ENCODE data around the gene ZNF554. TPM values are rescaled to one million over a fixed set of nuclear protein-coding genes. Genes with fewer than 3 reads are reported as not detected.

Gene ZNF554
- total and polyA plus RNA-seq, 4 donors: 0.94 to 3.3 (median 2.1) TPM

DNA sequence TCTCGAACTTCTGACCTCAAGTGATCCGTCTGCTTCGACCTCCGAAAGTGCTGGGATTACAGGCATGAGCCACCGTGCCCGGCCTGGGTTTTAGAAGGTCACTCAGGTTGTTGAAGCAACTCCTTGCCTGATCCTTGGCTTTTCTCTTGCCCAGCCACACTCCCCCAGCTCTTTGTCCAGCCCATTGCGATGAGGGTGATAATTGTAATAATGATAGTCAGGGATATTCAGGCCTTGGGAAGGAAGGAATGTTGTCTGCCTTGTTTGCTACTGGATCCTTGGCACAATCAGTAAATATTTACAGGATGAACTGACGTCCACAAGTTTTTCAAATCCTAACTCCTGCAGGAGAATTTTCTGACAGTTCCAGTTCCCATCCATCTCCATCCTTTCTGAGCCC is 32.6 kb upstream of the ZNF554 start:
- no peak for TF ChIP-seq GABPA (IDR thresholded peaks at IDR 0.05 in 1 of 2, conservative IDR thresholded peaks at IDR 0.05 in 1 of 2)
- no peak for TF ChIP-seq RXRA (IDR thresholded peaks at IDR 0.05)
- TF ChIP-seq SP1 (IDR thresholded peaks at IDR 0.05): no peak
- no peak for TF ChIP-seq FOXA2 (IDR thresholded peaks at IDR 0.05)
- TF ChIP-seq, protein P1, sequence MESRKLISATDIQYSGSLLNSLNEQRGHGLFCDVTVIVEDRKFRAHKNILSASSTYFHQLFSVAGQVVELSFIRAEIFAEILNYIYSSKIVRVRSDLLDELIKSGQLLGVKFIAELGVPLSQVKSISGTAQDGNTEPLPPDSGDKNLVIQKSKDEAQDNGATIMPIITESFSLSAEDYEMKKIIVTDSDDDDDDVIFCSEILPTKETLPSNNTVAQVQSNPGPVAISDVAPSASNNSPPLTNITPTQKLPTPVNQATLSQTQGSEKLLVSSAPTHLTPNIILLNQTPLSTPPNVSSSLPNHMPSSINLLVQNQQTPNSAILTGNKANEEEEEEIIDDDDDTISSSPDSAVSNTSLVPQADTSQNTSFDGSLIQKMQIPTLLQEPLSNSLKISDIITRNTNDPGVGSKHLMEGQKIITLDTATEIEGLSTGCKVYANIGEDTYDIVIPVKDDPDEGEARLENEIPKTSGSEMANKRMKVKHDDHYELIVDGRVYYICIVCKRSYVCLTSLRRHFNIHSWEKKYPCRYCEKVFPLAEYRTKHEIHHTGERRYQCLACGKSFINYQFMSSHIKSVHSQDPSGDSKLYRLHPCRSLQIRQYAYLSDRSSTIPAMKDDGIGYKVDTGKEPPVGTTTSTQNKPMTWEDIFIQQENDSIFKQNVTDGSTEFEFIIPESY (IDR thresholded peaks at IDR 0.05): no peak
- TF ChIP-seq RAD21 (IDR thresholded peaks at IDR 0.05): no peak
- no peak for TF ChIP-seq EGR1 (IDR thresholded peaks at IDR 0.05; ENCODE audit: low read depth in 2 of 2)
- TF ChIP-seq YY1 (IDR thresholded peaks at IDR 0.05): no peak
- TF ChIP-seq, protein P2, sequence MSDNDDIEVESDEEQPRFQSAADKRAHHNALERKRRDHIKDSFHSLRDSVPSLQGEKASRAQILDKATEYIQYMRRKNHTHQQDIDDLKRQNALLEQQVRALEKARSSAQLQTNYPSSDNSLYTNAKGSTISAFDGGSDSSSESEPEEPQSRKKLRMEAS (IDR thresholded peaks at IDR 0.05): no peak
- TF ChIP-seq, protein P3, sequence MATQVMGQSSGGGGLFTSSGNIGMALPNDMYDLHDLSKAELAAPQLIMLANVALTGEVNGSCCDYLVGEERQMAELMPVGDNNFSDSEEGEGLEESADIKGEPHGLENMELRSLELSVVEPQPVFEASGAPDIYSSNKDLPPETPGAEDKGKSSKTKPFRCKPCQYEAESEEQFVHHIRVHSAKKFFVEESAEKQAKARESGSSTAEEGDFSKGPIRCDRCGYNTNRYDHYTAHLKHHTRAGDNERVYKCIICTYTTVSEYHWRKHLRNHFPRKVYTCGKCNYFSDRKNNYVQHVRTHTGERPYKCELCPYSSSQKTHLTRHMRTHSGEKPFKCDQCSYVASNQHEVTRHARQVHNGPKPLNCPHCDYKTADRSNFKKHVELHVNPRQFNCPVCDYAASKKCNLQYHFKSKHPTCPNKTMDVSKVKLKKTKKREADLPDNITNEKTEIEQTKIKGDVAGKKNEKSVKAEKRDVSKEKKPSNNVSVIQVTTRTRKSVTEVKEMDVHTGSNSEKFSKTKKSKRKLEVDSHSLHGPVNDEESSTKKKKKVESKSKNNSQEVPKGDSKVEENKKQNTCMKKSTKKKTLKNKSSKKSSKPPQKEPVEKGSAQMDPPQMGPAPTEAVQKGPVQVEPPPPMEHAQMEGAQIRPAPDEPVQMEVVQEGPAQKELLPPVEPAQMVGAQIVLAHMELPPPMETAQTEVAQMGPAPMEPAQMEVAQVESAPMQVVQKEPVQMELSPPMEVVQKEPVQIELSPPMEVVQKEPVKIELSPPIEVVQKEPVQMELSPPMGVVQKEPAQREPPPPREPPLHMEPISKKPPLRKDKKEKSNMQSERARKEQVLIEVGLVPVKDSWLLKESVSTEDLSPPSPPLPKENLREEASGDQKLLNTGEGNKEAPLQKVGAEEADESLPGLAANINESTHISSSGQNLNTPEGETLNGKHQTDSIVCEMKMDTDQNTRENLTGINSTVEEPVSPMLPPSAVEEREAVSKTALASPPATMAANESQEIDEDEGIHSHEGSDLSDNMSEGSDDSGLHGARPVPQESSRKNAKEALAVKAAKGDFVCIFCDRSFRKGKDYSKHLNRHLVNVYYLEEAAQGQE (IDR thresholded peaks at IDR 0.05): no peak
- TF ChIP-seq TAF1 (conservative IDR thresholded peaks at IDR 0.05): no peak
- TF ChIP-seq, protein P4, sequence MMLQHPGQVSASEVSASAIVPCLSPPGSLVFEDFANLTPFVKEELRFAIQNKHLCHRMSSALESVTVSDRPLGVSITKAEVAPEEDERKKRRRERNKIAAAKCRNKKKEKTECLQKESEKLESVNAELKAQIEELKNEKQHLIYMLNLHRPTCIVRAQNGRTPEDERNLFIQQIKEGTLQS (IDR thresholded peaks at IDR 0.05): no peak
- TF ChIP-seq JUND (IDR thresholded peaks at IDR 0.05): no peak
- no peak overlapping the region for H3K4me3 ChIP-seq (ENCODE audit: low read depth in 1 of 3, low read length in 3 of 3)
- H3K36me3 ChIP-seq (ENCODE audit: control insufficient read depth in 4 of 4, insufficient read depth in 3 of 4, low read depth in 1 of 4, low read length in 3 of 4): no peaks in the 10 kb centered on the region
- WGBS: 89% methylated on average over 8 of the region's 8 CpGs
- H3K27me3 ChIP-seq (ENCODE audit: control insufficient read depth in 4 of 4, insufficient read depth in 4 of 4, low read length in 3 of 4): no peaks in the 10 kb centered on the region
- DNase-seq (ENCODE audit: low spot score): no peak
- peaks cover 14 to 49% (median 38%) of the 10 kb centered on the region in 4 donors for H3K4me1 ChIP-seq (ENCODE audit: control insufficient read depth in 4 of 4, insufficient read depth in 4 of 4, low read length in 3 of 4)
- no peak overlapping the region for H3K9ac ChIP-seq (ENCODE audit: low read depth in 1 of 2, low read length in 2 of 2)
- H3K9me3 ChIP-seq (ENCODE audit: control insufficient read depth in 4 of 4, low read length in 3 of 4): no peaks in the 10 kb centered on the region
- no peak overlapping the region for H3K27ac ChIP-seq (ENCODE audit: low read depth in 1 of 2, low read length in 2 of 2)

DNA sequence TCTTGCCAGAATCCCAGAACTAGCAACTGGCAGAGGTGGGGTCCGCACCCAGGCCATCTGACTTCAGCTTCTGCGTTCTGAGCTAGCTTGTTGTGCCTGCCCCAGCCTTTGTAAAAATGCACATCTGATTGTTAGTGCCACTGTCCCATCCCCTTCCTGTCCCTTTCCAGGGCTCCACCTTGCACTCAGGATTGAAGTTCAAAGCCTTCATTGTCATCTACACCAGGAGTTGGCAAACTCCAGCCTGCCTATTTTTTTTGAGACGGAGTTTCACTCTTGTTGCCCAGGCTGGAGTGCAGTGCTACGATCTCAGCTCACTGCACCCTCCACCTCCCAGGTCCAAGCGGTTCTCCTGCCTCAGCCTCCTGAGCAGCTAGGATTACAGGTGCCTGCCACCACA is 31.4 kb upstream of the ZNF554 start:
- Histone ChIP-seq H3K27ac (ENCODE audit: low read depth in 1 of 2, low read length in 2 of 2) (no peak overlapping the region), H3K36me3 (ENCODE audit: control insufficient read depth in 4 of 4, insufficient read depth in 3 of 4, low read depth in 1 of 4, low read length in 3 of 4) (no peaks in the 10 kb centered on the region), H3K9me3 (ENCODE audit: control insufficient read depth in 4 of 4, low read length in 3 of 4) (no peaks in the 10 kb centered on the region), H3K27me3 (ENCODE audit: control insufficient read depth in 4 of 4, insufficient read depth in 4 of 4, low read length in 3 of 4) (no peaks in the 10 kb centered on the region), H3K4me3 (ENCODE audit: low read depth in 1 of 3, low read length in 3 of 3) (no peak overlapping the region), H3K9ac (ENCODE audit: low read depth in 1 of 2, low read length in 2 of 2) (no peak overlapping the region), H3K4me1 (ENCODE audit: control insufficient read depth in 4 of 4, insufficient read depth in 4 of 4, low read length in 3 of 4) (peaks cover 14 to 43% (median 34%) of the 10 kb centered on the region in 4 donors)
- DNase-seq (ENCODE audit: low spot score): no peak
- whole genome bisulfite sequencing: 90% methylated on average over 5 of the region's 5 CpGs
- no peak for TF ChIP-seq RXRA (IDR thresholded peaks at IDR 0.05)
- TF ChIP-seq FOXA1 (IDR thresholded peaks at IDR 0.05): no peak
- no peak for TF ChIP-seq RAD21 (IDR thresholded peaks at IDR 0.05)
- TF ChIP-seq TAF1 (conservative IDR thresholded peaks at IDR 0.05): no peak
- no peak for TF ChIP-seq HNF4A (conservative IDR thresholded peaks at IDR 0.05)
- no peak for TF ChIP-seq YY1 (IDR thresholded peaks at IDR 0.05)
- no peak for TF ChIP-seq FOXA2 (IDR thresholded peaks at IDR 0.05)
- TF ChIP-seq HNF4G (IDR thresholded peaks at IDR 0.05): no peak
- TF ChIP-seq, protein P5, sequence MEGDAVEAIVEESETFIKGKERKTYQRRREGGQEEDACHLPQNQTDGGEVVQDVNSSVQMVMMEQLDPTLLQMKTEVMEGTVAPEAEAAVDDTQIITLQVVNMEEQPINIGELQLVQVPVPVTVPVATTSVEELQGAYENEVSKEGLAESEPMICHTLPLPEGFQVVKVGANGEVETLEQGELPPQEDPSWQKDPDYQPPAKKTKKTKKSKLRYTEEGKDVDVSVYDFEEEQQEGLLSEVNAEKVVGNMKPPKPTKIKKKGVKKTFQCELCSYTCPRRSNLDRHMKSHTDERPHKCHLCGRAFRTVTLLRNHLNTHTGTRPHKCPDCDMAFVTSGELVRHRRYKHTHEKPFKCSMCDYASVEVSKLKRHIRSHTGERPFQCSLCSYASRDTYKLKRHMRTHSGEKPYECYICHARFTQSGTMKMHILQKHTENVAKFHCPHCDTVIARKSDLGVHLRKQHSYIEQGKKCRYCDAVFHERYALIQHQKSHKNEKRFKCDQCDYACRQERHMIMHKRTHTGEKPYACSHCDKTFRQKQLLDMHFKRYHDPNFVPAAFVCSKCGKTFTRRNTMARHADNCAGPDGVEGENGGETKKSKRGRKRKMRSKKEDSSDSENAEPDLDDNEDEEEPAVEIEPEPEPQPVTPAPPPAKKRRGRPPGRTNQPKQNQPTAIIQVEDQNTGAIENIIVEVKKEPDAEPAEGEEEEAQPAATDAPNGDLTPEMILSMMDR (IDR thresholded peaks at IDR 0.05; ENCODE audit: low read depth, low read length, missing input control): no peak
- no peak for TF ChIP-seq JUND (IDR thresholded peaks at IDR 0.05)
- TF ChIP-seq, protein P2 (IDR thresholded peaks at IDR 0.05): no peak
- no peak for TF ChIP-seq SP1 (IDR thresholded peaks at IDR 0.05)
- TF ChIP-seq EGR1 (IDR thresholded peaks at IDR 0.05; ENCODE audit: low read depth in 2 of 2): no peak
